PC-3 (cell line): ENCODE measurements around the gene ABHD15. TPM values are rescaled to one million over a fixed set of nuclear protein-coding genes. Genes with fewer than 3 reads are reported as not detected.

Experiments used
- ATAC-seq: fragments of 200-7000 bp; cut with Tn5 transposase; 2 replicates; pipeline ENCODE4 v1.9.1; 2020; ENCODE audit warnings: mild to moderate bottlenecking, moderate library complexity
- BruUV-seq: library from RNA; stranded (reverse); fragments of 400-500 nt; replicated peaks from 2 replicates; lab custom pipeline; 2021; lab: Mats Ljungman, UMichigan
- CTCF ChIA-PET: fragments of 300-600 bp; sonication (Branson Sonifier 250); formaldehyde crosslinking; loops from one replicate; lab custom pipeline; 2022; ENCODE audit warnings: antibody characterized with exemption; lab: Charles Lee
- POLR2A ChIA-PET: fragments of 300-600 bp; sonication (Branson Sonifier 250); formaldehyde crosslinking; loops from one replicate; lab custom pipeline; 2022; ENCODE audit warnings: antibody characterized with exemption; ENCODE audit not compliant: unreplicated experiment; lab: Charles Lee
- DNase-seq: peaks from one replicate; pipeline ENCODE4 v3.0.0-alpha.2; 2015
- H2AFZ ChIP-seq: fragments of 300-600 bp; sonication (generic); 2 replicates; pipeline ENCODE4 v1.6.0; 2016; ENCODE audit warnings: antibody characterized with exemption, low read length
- H3F3A ChIP-seq: fragments of 300-600 bp; sonication (generic); one replicate; pipeline ENCODE4 v1.6.0; 2017; ENCODE audit warnings: antibody characterized with exemption, low read length, control low read depth, mild to moderate bottlenecking; ENCODE audit not compliant: unreplicated experiment
- H3K27ac ChIP-seq: fragments of 300-600 bp; sonication (generic); 2 replicates; pipeline ENCODE4 v1.5.1; 2016; ENCODE audit warnings: mild to moderate bottlenecking, low read length
- H3K27me3 ChIP-seq: fragments of 300-600 bp; sonication (generic); 2 replicates; pipeline ENCODE4 v1.6.1; 2016; ENCODE audit warnings: low read length, mixed read lengths
- H3K36me3 ChIP-seq: fragments of 300-600 bp; sonication (generic); 2 replicates; pipeline ENCODE4 v1.6.1; 2016; ENCODE audit warnings: low read depth, mixed run types, low read length, mixed read lengths
- H3K4me1 ChIP-seq: fragments of 300-600 bp; sonication (generic); 2 replicates; pipeline ENCODE4 v1.5.1; 2016; ENCODE audit warnings: low read length; ENCODE audit not compliant: insufficient read depth
- H3K4me2 ChIP-seq: fragments of 300-600 bp; sonication (generic); 2 replicates; pipeline ENCODE4 v1.6.0; 2016; ENCODE audit warnings: low read length
- H3K4me3 ChIP-seq: fragments of 300-600 bp; sonication (generic); 2 replicates; pipeline ENCODE4 v1.5.1; 2016; ENCODE audit warnings: mild to moderate bottlenecking, low read length, mixed read lengths
- H3K79me2 ChIP-seq: fragments of 300-600 bp; sonication (generic); 2 replicates; pipeline ENCODE4 v1.6.1; 2017; ENCODE audit warnings: low read length, mixed read lengths
- H3K9ac ChIP-seq: fragments of 300-600 bp; sonication (generic); 2 replicates; pipeline ENCODE4 v1.6.0; 2016; ENCODE audit warnings: mild to moderate bottlenecking, low read length
- H3K9me2 ChIP-seq: fragments of 300-600 bp; sonication (generic); replicated peaks from 2 replicates; pipeline ENCODE4 v1.6.1; 2016; ENCODE audit warnings: mixed run types, low read length, mixed read lengths
- H3K9me3 ChIP-seq: fragments of 300-600 bp; sonication (generic); 2 replicates; pipeline ENCODE4 v1.6.1; 2016; ENCODE audit warnings: low read length, mixed read lengths
- H4K20me1 ChIP-seq: fragments of 300-600 bp; sonication (generic); 2 replicates; pipeline ENCODE4 v1.6.1; 2016; ENCODE audit warnings: low read length, mixed read lengths
- EZH2 ChIP-seq: fragments of 300-600 bp; sonication (generic); IDR thresholded peaks from one replicate; pipeline ENCODE4 v1.6.1; 2017; ENCODE audit warnings: antibody characterized with exemption, mild to moderate bottlenecking, low read length; ENCODE audit not compliant: unreplicated experiment
- EZH2phosphoT487 ChIP-seq: fragments of 300-600 bp; sonication (generic); IDR thresholded peaks from 2 replicates; pipeline ENCODE4 v1.6.1; 2018; ENCODE audit warnings: mild to moderate bottlenecking, antibody characterized with exemption, low read length, borderline replicate concordance
- intact Hi-C: fragments of 100-400 bp; cut with micrococcal nuclease; formaldehyde crosslinking; loops from 2 replicates; pipeline ENCODE4 v1.9.0; 2023
- total RNA-seq: library from RNA; depleted of rRNA; stranded (reverse); fragments of >200 nt; gene quantifications from 2 replicates; pipeline ENCODE4 v1.2.3, GENCODE V29; 2014
- TF ChIP-seq, protein P1 (sequence below): fragments of 300-600 bp; sonication (generic); conservative IDR thresholded peaks from 2 replicates; pipeline ENCODE4 v1.5.1; 2017; ENCODE audit warnings: antibody characterized with exemption, low read depth, mild to moderate bottlenecking, low read length

The ABHD15 gene
- total RNA-seq, 1 experiment from 2014 or later: 6.3 TPM

DNA sequence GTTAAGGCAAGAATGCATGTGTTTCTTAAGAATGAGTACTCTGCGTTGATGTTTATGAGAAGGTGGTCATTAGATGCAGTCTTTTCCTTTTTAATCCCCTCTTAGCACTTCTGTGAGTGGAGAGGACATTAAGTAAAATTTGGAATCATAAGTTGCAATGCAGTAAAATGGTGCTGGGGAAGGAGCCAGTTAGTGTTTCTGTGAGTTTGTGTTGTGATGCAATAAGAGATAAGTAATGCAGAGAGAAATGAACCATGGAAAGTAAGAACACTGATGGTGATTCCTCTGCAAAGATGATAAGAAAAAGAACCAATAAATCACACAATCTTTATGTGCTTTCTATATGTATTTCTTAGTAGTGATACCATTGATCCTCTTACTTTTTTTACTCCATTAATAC is 20.0 kb downstream of the ABHD15 start:
- Histone ChIP-seq H3K79me2 (no peaks in the 10 kb centered on the region), H2AFZ (no peak overlapping the region), H3K9ac (no peak overlapping the region), H3K27me3 (no peaks in the 10 kb centered on the region), H3K4me1 (no peaks in the 10 kb centered on the region), H3K4me2 (no peak overlapping the region), H3K9me2 (no peaks in the 10 kb centered on the region), H3K27ac (no peak overlapping the region), H4K20me1 (no peaks in the 10 kb centered on the region), H3K9me3 (no peaks in the 10 kb centered on the region), H3K36me3 (no peaks in the 10 kb centered on the region), H3F3A (no peaks in the 10 kb centered on the region), H3K4me3 (no peak overlapping the region)
- BruUV-seq: no TSS peak
- intact Hi-C loops: no loop called here
- ATAC-seq (no peak), DNase-seq (no peak)
- no peak for TF ChIP-seq EZH2
- TF ChIP-seq, protein P1, sequence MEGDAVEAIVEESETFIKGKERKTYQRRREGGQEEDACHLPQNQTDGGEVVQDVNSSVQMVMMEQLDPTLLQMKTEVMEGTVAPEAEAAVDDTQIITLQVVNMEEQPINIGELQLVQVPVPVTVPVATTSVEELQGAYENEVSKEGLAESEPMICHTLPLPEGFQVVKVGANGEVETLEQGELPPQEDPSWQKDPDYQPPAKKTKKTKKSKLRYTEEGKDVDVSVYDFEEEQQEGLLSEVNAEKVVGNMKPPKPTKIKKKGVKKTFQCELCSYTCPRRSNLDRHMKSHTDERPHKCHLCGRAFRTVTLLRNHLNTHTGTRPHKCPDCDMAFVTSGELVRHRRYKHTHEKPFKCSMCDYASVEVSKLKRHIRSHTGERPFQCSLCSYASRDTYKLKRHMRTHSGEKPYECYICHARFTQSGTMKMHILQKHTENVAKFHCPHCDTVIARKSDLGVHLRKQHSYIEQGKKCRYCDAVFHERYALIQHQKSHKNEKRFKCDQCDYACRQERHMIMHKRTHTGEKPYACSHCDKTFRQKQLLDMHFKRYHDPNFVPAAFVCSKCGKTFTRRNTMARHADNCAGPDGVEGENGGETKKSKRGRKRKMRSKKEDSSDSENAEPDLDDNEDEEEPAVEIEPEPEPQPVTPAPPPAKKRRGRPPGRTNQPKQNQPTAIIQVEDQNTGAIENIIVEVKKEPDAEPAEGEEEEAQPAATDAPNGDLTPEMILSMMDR: no peak
- no peak for TF ChIP-seq EZH2phosphoT487
- ChIA-PET POLR2A (no interaction called here), CTCF (no interaction called here)

DNA sequence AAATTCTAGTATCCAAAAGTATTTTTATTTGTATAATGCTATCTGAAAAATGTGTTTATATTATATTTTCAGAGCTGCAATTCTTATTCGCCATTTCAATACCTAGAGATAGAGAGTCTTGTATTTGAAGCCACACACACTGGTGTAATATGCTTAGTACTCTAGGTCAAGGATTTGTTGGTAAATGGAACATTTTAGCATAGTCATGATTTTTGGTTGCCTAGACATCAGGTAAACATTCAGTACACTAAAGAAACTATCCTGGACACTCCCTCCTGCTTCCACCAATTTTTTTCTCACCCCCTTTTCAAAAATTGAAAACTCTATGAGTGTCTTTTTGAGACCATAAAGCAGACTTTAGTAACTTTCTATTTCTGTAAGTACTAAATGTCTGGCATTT is 20.8 kb downstream of the ABHD15 start:
- H3K36me3 ChIP-seq: no peaks in the 10 kb centered on the region
- ATAC-seq (no peak), DNase-seq (no peak)
- no peaks in the 10 kb centered on the region for H3F3A ChIP-seq
- no peak overlapping the region for H2AFZ ChIP-seq
- no peak overlapping the region for H3K27ac ChIP-seq
- no peaks in the 10 kb centered on the region for H3K4me1 ChIP-seq
- H3K9me3 ChIP-seq: no peaks in the 10 kb centered on the region
- no peak overlapping the region for H3K4me3 ChIP-seq
- intact Hi-C loops: no loop called here
- ChIA-PET CTCF (no interaction called here), POLR2A (no interaction called here)
- H3K9me2 ChIP-seq: no peaks in the 10 kb centered on the region
- no peaks in the 10 kb centered on the region for H4K20me1 ChIP-seq
- no peaks in the 10 kb centered on the region for H3K79me2 ChIP-seq
- no peak overlapping the region for H3K4me2 ChIP-seq
- TF ChIP-seq, protein P1: no peak
- no peak for TF ChIP-seq EZH2
- TF ChIP-seq EZH2phosphoT487: no peak
- BruUV-seq: no TSS peak
- H3K27me3 ChIP-seq: no peaks in the 10 kb centered on the region
- no peak overlapping the region for H3K9ac ChIP-seq

DNA sequence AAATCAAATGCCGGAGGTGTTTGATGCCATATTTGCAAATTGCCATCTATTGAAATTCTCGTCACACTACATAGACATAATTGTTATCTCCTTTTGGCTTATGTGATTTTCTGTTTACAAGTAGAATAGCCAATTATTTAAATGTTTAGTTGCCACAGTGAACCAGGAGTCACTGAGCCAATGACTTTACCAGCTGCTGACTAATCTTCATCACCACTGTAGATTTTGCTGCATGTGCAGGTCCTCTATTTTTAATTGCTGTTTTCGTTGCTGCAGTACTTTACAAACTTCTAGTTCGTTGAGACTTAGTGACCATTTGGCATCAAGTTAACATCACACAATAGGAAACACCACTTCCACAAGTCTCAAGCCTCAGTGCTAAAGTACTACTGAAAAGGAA is 22.8 kb downstream of the ABHD15 start:
- Histone ChIP-seq H3K9ac (no peak overlapping the region), H4K20me1 (no peaks in the 10 kb centered on the region), H3K4me1 (no peaks in the 10 kb centered on the region), H3K36me3 (no peaks in the 10 kb centered on the region), H3K4me2 (no peak overlapping the region), H2AFZ (no peak overlapping the region), H3K27me3 (no peaks in the 10 kb centered on the region), H3F3A (no peaks in the 10 kb centered on the region), H3K4me3 (no peak overlapping the region), H3K27ac (no peak overlapping the region), H3K9me2 (no peaks in the 10 kb centered on the region), H3K79me2 (no peaks in the 10 kb centered on the region), H3K9me3 (no peaks in the 10 kb centered on the region)
- CTCF ChIA-PET: no interaction called here
- POLR2A ChIA-PET: no interaction called here
- DNase-seq (no peak), ATAC-seq (no peak)
- no peak for TF ChIP-seq EZH2phosphoT487
- no TSS peak for BruUV-seq
- intact Hi-C loops: no loop called here
